ENCODE results near the gene AUTS2. TPM values are rescaled to one million over a fixed set of nuclear protein-coding genes. Genes with fewer than 3 reads are reported as not detected.

AUTS2 gene
- total RNA-seq, 2 experiments from 2014 or later: 2.4 to 3.0 TPM

- ChIA-PET POLR2A (no interaction called here), CTCF (no interaction called here)
- intact Hi-C loops (cut with DNase I, micrococcal nuclease): no loop called here
- no peak overlapping the region for H3K4me3 Mint-ChIP-seq
- no peaks in the 10 kb centered on the region for H3K36me3 Mint-ChIP-seq (ENCODE audit: low read depth)
- ATAC-seq (peak; percentile 66), DNase-seq (no peak)
- H3K9me3 Mint-ChIP-seq (ENCODE audit: low read depth): no peaks in the 10 kb centered on the region
- no peak overlapping the region for H3K27ac Mint-ChIP-seq
- H3K4me1 Mint-ChIP-seq: peaks cover 18% of the 10 kb centered on the region
- no peaks in the 10 kb centered on the region for H3K27me3 Mint-ChIP-seq
Measured at GRCh38 chr7:70334295-70334694, 736.0 kb downstream of the AUTS2 start.

- Mint-ChIP-seq H3K9me3 (ENCODE audit: low read depth) (no peaks in the 10 kb centered on the region), H3K36me3 (ENCODE audit: low read depth) (no peaks in the 10 kb centered on the region), H3K4me1 (peaks cover 18% of the 10 kb centered on the region), H3K27ac (peak overlapping the region; percentile 16), H3K4me3 (no peak overlapping the region), H3K27me3 (no peaks in the 10 kb centered on the region)
- ATAC-seq: peak; percentile 64
- CTCF ChIA-PET: no interaction called here
- intact Hi-C loops (cut with DNase I, micrococcal nuclease): no loop called here
- POLR2A ChIA-PET: no interaction called here
- DNase-seq: no peak
Measured at GRCh38 chr7:70334871-70335270, 736.6 kb downstream of the AUTS2 start.

- H3K27ac Mint-ChIP-seq: no peak overlapping the region
- H3K36me3 Mint-ChIP-seq (ENCODE audit: low read depth): no peaks in the 10 kb centered on the region
- no peak for DNase-seq
- ChIA-PET CTCF (interaction anchor here (0.9 kb wide), 1 partner anchor 16 kb away, joined by 3 read pairs; no protein-coding TSS in a partner anchor), POLR2A (no interaction called here)
- intact Hi-C loops (cut with DNase I, micrococcal nuclease): no loop called here
- no peaks in the 10 kb centered on the region for H3K9me3 Mint-ChIP-seq (ENCODE audit: low read depth)
- H3K27me3 Mint-ChIP-seq: no peaks in the 10 kb centered on the region
- H3K4me1 Mint-ChIP-seq: peaks cover 18% of the 10 kb centered on the region
- H3K4me3 Mint-ChIP-seq: no peak overlapping the region
- no peak for ATAC-seq
Measured at GRCh38 chr7:70336536-70336935, 738.3 kb downstream of the AUTS2 start.

- ATAC-seq: no peak
- Mint-ChIP-seq H3K27me3 (no peaks in the 10 kb centered on the region), H3K36me3 (ENCODE audit: low read depth) (no peaks in the 10 kb centered on the region), H3K4me1 (peaks cover 18% of the 10 kb centered on the region), H3K4me3 (no peak overlapping the region), H3K27ac (no peak overlapping the region), H3K9me3 (ENCODE audit: low read depth) (no peaks in the 10 kb centered on the region)
- no peak for DNase-seq
- POLR2A ChIA-PET: no interaction called here
- CTCF ChIA-PET: no interaction called here
- intact Hi-C loops (cut with DNase I, micrococcal nuclease): no loop called here
Measured at GRCh38 chr7:70338015-70338414, 739.7 kb downstream of the AUTS2 start.

GRCh38 chr7:70340236-70340635 is 742.0 kb downstream of the AUTS2 start:
- H3K4me1 Mint-ChIP-seq: peaks cover 4% of the 10 kb centered on the region

GRCh38 chr7:70341446-70341845 is 743.2 kb downstream of the AUTS2 start:
- CTCF ChIA-PET: interaction anchor here (0.9 kb wide), 1 partner anchor 56 kb away, joined by 3 read pairs; no protein-coding TSS in a partner anchor
- ATAC-seq: no peak

More at GRCh38 chr7:70340236-70340635, 742.0 kb downstream of the AUTS2 start:
- ChIA-PET CTCF (interaction anchor here (0.6 kb wide), 1 partner anchor 168 kb away, joined by 3 read pairs; no protein-coding TSS in a partner anchor), POLR2A (no interaction called here)
- Mint-ChIP-seq H3K27me3 (no peaks in the 10 kb centered on the region), H3K9me3 (ENCODE audit: low read depth) (no peaks in the 10 kb centered on the region), H3K36me3 (ENCODE audit: low read depth) (no peaks in the 10 kb centered on the region), H3K27ac (no peak overlapping the region), H3K4me3 (no peak overlapping the region)
- intact Hi-C loops (cut with DNase I, micrococcal nuclease): loop anchor here in 1 of 2 experiments (10.0 kb wide), 1 partner anchor 355 kb away; no protein-coding TSS in a partner anchor
- no peak for ATAC-seq
- no peak for DNase-seq

GRCh38 chr7:70343519-70343918 is 745.2 kb downstream of the AUTS2 start:
- POLR2A ChIA-PET: no interaction called here

More at GRCh38 chr7:70341446-70341845, 743.2 kb downstream of the AUTS2 start:
- intact Hi-C loops (cut with DNase I, micrococcal nuclease): loop anchor here in 1 of 2 experiments (10.0 kb wide), 1 partner anchor 353 kb away; no protein-coding TSS in a partner anchor
- H3K27ac Mint-ChIP-seq: no peak overlapping the region
- H3K27me3 Mint-ChIP-seq: no peaks in the 10 kb centered on the region
- POLR2A ChIA-PET: no interaction called here
- no peak overlapping the region for H3K4me3 Mint-ChIP-seq
- no peaks in the 10 kb centered on the region for H3K9me3 Mint-ChIP-seq (ENCODE audit: low read depth)
- no peak for DNase-seq
- H3K4me1 Mint-ChIP-seq: peaks cover 2% of the 10 kb centered on the region
- H3K36me3 Mint-ChIP-seq (ENCODE audit: low read depth): no peaks in the 10 kb centered on the region

GRCh38 chr7:70344726-70345125 is 746.5 kb downstream of the AUTS2 start:
- intact Hi-C loops (cut with DNase I, micrococcal nuclease): loop anchor here in 1 of 2 experiments (10.0 kb wide), 1 partner anchor 350 kb away; no protein-coding TSS in a partner anchor
- no peak overlapping the region for H3K27ac Mint-ChIP-seq
- H3K4me1 Mint-ChIP-seq: peaks cover 14% of the 10 kb centered on the region
- H3K4me3 Mint-ChIP-seq: no peak overlapping the region
- POLR2A ChIA-PET: no interaction called here
- CTCF ChIA-PET: no interaction called here
- H3K27me3 Mint-ChIP-seq: no peaks in the 10 kb centered on the region
- no peaks in the 10 kb centered on the region for H3K36me3 Mint-ChIP-seq (ENCODE audit: low read depth)
- ATAC-seq (no peak), DNase-seq (no peak)
- no peaks in the 10 kb centered on the region for H3K9me3 Mint-ChIP-seq (ENCODE audit: low read depth)

More at GRCh38 chr7:70343519-70343918, 745.2 kb downstream of the AUTS2 start:
- intact Hi-C loops (cut with DNase I, micrococcal nuclease): loop anchor here in 1 of 2 experiments (10.0 kb wide), 1 partner anchor 351 kb away; no protein-coding TSS in a partner anchor
- CTCF ChIA-PET: no interaction called here
- Mint-ChIP-seq H3K36me3 (ENCODE audit: low read depth) (no peaks in the 10 kb centered on the region), H3K4me1 (peaks cover 14% of the 10 kb centered on the region), H3K4me3 (no peak overlapping the region), H3K27me3 (no peaks in the 10 kb centered on the region), H3K27ac (no peak overlapping the region), H3K9me3 (ENCODE audit: low read depth) (no peaks in the 10 kb centered on the region)
- ATAC-seq: no peak
- DNase-seq: no peak

- intact Hi-C loops (cut with DNase I, micrococcal nuclease): loop anchor here in 1 of 2 experiments (10.0 kb wide), 1 partner anchor 348 kb away; no protein-coding TSS in a partner anchor
- Mint-ChIP-seq H3K27me3 (no peaks in the 10 kb centered on the region), H3K4me1 (peaks cover 14% of the 10 kb centered on the region), H3K9me3 (ENCODE audit: low read depth) (peaks cover 1% of the 10 kb centered on the region), H3K4me3 (no peak overlapping the region), H3K27ac (no peak overlapping the region), H3K36me3 (ENCODE audit: low read depth) (no peaks in the 10 kb centered on the region)
- DNase-seq: no peak
- POLR2A ChIA-PET: no interaction called here
- CTCF ChIA-PET: no interaction called here
- peak; percentile 47 for ATAC-seq
Measured at GRCh38 chr7:70346844-70347462, 748.7 kb downstream of the AUTS2 start.

GRCh38 chr7:70347463-70348254 is 749.4 kb downstream of the AUTS2 start:
- Mint-ChIP-seq H3K27ac (no peak overlapping the region), H3K4me3 (no peak overlapping the region), H3K27me3 (no peaks in the 10 kb centered on the region), H3K36me3 (ENCODE audit: low read depth) (no peaks in the 10 kb centered on the region), H3K9me3 (ENCODE audit: low read depth) (peaks cover 1% of the 10 kb centered on the region), H3K4me1 (peaks cover 14% of the 10 kb centered on the region)
- DNase-seq: no peak
- ChIA-PET CTCF (no interaction called here), POLR2A (no interaction called here)
- intact Hi-C loops (cut with DNase I, micrococcal nuclease): loop anchor here in 1 of 2 experiments (10.0 kb wide), 1 partner anchor 347 kb away; no protein-coding TSS in a partner anchor
- ATAC-seq: peak; percentile 77

GRCh38 chr7:70349031-70349430 is 750.8 kb downstream of the AUTS2 start:
- H3K27ac Mint-ChIP-seq: no peak overlapping the region
- ChIA-PET CTCF (no interaction called here), POLR2A (interaction anchor here (0.6 kb wide), 1 partner anchor 333 kb away, joined by 3 read pairs; no protein-coding TSS in a partner anchor)
- peaks cover 14% of the 10 kb centered on the region for H3K4me1 Mint-ChIP-seq
- no peak overlapping the region for H3K4me3 Mint-ChIP-seq
- intact Hi-C loops (cut with DNase I, micrococcal nuclease): loop anchor here in 1 of 2 experiments (10.0 kb wide), 1 partner anchor 346 kb away; no protein-coding TSS in a partner anchor
- no peaks in the 10 kb centered on the region for H3K36me3 Mint-ChIP-seq (ENCODE audit: low read depth)
- H3K9me3 Mint-ChIP-seq (ENCODE audit: low read depth): peaks cover 1% of the 10 kb centered on the region
- ATAC-seq (no peak), DNase-seq (no peak)
- H3K27me3 Mint-ChIP-seq: no peaks in the 10 kb centered on the region
